Inflammatory macrophage treated with lipopolysaccharide for 4 hours (primary cell): ENCODE measurements around the gene PGA3.
"Not testable (repeated sequence)": the region's sequence is repeated elsewhere in the genome, so short reads cannot be mapped to it uniquely, and the experiment has no call there.

ENCODE experiments used
- DNase-seq: peaks from one replicate; pipeline ENCODE4 v3.0.0-alpha.2; 2020

The PGA3 gene

DNA sequence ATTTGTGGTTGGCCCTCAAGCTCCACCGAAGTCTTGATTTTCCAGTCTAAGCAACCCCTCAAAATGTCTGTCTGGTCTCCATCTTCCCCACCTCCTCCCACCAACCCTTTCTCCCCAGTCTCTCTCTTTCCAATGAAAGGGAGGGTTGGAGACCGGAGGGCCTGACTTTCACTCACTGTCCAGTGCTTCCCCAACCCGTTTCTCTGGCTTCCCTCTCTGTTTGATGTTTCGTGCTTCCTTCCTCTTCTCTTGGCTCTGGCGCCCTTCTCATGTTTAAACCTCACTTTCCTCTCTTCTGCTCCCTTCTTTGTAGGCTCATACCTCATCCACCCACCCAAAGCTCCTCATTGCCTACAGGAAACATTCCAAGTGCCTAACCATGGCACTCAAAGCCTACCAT is 31.0 kb upstream of the PGA3 start:
- DNase-seq: no peak

DNA sequence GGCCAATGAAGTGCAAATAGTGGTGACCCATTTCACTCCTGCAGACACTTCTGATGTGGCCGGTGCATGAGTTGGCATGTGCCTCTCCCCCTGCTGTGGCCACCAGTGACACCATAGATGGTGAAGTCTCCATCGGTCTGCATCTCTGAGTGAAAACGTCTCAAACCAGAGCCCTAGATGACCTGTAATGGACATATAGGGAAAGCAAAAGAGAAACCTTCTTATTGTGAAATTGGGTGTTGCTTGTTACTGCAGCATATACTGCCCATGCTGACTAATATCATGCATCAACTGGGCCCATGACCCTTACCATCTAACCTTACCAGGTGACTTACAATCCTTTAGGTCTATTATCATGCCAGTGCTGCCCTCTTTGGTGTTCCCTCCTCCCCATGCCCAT is 30.4 kb upstream of the PGA3 start:
- DNase-seq: peak; percentile 63

DNA sequence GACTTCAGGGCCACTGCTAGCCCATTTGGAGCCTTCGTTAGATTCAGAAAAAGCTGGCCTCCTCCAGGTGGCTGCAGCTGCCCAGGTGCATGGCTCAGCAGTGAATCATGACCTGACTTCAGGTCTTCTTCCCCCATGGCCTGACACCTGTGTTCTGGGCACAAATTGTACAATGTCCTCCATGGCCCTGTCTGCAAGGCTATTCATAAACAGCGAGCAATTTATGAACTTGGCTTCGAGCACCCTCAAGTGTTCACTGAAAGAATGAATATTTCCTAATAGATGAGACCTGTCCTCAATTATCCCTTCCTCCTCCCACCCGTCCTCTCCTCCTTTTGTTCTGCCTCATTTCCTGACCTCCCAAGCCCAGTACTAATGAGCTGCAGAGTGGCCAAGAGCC is 29.9 kb upstream of the PGA3 start:
- DNase-seq: no peak

DNA sequence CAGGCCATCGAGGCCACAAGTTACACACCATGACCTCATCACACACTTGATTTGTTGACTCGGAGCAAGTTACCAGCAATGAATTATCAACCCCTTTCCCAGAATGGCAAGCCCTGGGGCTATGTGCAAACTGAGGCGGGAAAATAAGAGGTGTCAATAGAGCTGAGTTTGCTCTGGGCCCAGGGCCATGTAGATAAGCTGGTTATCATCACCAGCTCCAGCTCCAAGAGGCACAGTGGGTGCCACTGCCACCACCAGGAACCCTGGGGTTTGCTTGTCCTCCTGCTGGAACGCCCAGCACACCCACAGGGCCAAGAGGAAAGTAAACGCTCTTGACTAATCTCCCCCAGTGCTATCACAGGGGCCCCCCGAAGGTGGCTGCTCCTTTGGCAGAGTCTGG is 29.0 kb upstream of the PGA3 start:
- no peak for DNase-seq

DNA sequence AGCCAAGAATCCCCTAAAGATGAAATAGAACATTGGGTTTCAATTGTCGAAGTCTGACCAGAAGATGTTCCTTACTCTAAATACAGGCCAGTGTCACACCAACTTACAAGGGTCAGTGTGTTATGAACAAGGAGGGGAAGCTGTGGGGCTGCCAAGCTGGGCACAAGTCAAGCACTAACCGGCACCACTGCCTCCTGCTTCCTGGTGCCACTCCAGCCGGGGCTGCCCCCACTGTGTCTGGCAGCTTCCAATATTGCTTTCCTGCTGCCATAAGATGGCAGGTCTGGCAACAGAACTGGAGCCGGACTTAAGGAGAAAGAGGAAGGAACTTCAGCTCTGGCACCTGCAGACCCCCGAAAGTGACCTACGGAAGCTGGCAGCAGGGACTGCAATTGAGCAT is 28.4 kb upstream of the PGA3 start:
- no peak for DNase-seq

DNA sequence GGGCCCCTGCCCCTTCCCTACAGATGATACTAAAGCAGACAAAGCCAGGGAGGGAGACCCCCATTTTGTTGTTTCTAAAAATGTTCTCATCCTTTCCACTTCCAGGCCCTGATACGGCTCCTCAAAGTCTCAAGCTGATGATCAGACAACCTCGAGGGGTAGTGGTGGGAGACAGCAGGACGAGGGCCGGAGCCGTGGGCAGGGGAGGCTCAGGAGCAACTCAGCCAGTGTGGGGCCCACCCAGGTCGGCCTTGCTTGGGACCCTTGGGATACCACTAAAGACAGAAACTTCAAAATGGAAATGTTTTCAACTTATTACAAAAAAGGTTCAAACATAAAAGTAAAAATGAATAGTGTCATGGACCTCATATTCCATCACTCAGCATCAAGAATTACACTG is 26.9 kb upstream of the PGA3 start:
- DNase-seq: no peak

DNA sequence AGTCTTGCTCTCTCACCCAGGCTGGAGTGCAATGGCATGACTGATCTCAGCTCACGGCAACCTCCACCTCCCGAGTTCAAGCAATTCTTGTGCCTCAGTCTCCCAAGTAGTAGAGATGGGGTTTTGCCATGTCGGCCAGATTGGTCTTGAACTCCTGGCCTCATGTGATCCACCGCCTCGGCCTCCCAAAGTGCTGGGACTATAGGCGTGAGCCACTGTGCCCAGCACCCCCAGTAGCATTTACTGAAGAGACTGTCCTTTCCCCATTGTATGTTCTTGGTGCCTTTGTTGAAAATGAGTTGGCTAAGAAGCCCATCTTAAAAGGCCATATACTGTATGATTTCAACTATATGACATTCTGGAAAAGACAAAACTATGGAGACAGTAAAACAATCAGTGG is 23.1 kb upstream of the PGA3 start:
- not testable (repeated sequence) for DNase-seq

DNA sequence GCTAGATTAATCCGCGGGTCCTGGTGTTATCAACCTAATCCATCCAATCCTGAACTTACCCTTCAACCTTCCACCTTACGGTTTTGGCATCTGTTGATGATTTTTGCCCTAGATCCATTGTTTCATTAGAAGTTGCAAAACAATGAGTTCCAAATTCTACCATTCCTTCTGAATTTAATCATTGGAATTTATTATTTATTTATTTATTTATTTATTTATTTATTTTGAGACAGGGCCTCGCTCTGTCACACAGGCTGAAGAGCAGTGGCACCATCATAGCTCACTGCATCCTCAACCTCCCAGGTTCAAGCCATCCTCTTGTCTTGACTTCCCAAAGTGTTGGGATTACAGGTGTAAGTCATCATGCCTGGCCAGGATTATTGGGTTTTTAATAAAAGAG is 21.8 kb upstream of the PGA3 start:
- no peak for DNase-seq

DNA sequence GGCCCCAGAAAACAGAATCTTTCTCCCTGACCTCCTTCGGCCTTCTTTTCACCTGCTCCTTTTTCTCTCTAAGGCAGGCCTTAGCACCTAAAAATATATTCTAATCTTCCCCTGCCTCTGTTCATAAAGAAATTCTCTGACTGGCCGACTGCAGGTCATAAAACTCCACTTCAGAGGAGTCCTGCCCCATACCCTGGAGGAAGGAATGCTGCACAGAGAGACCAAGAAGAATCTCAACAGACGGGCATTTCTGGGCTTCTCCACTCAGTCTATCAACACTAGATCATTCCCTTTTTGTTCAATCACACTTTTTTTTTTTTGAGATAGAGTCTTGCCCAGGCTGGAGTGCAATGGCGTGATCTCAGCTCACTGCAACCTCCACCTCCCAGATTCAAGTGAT is 19.7 kb upstream of the PGA3 start:
- no peak for DNase-seq

DNA sequence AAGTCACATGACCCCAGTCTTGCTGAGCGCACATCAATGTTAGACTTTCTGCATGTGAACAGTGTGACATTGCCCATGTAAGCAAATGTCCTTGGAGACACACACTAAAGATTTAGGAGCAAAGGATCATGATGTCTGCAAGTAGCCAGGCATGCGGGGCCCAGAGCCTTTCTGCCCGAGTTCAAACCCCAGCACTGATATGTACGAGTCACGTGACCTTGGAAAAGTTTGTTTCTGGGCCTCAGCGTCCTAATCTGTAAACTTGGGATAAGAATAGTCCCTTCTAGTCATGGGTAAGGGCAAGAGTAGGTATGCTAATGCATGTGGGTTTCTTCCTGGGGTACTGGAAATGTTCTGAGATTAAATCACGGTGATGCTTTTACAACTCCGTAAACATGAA is 16.8 kb upstream of the PGA3 start:
- DNase-seq: no peak

DNA sequence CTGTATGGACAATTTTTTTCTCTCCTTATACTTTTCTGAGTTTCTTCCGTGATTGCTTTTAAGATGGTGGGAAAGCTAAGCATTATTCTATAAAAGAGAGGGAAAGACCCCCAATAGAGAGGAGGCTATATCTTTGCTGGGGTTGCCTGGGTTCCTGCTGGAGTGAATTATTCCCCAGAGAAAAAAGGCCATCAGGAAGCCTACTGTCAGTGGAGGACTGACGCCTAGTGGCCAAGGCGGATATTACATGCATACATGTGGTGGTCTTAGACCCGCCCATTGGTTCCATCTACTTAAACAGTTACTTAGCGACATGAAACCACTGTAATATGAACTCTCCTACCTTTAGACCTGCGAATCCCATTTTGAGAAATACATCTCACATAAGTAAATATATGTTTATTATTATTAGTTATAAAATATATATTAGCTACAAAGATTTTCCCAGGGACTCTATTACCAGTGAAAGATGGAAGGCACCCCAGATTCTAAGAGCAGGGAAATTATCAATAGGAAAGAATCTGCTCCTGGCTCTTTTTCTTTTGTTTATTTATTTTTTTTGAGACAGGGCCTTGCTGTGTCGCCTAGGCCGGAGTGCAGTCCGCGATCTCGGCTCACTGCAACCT is 15.7 kb upstream of the PGA3 start:
- DNase-seq: peak; percentile 77

DNA sequence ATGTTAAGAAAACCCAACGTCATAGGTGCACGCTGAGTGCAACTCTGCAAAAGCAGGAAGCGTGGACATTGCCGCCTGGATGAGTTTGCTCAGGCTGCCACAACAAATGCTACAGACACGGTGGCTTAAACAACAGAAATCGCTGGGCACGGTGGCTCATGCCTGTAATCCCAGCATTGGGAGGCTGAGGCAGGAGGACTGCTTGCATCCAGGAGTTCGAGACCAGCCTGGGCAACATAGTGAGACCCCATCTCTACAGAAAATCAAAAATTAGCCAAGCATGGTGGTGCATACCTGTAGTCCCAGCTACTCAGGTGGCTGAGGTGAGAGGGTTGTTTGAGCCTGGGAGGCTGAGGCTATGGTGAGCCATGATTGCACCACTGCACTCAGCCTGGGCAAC is 13.4 kb upstream of the PGA3 start:
- no peak for DNase-seq

DNA sequence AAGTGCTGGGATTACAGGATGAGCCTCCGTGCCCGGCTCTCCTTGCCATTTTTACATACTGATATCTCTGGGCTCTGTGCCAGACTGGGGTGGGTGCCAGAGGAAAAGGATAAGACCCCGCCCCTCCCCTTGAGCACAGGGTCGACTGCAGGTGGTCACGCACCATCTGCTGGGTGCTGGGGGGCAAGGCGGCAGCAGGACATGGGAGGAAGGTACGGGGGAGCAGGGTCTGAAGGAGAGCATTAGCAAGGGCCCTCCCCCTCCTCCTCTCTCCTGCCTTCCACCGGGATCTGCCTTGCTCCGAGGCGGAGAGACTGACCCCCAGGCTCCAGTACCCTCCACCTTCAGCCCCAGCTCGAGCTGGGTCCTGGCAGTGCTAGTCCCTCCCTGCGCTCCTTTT is 9.7 kb upstream of the PGA3 start:
- DNase-seq: no peak

DNA sequence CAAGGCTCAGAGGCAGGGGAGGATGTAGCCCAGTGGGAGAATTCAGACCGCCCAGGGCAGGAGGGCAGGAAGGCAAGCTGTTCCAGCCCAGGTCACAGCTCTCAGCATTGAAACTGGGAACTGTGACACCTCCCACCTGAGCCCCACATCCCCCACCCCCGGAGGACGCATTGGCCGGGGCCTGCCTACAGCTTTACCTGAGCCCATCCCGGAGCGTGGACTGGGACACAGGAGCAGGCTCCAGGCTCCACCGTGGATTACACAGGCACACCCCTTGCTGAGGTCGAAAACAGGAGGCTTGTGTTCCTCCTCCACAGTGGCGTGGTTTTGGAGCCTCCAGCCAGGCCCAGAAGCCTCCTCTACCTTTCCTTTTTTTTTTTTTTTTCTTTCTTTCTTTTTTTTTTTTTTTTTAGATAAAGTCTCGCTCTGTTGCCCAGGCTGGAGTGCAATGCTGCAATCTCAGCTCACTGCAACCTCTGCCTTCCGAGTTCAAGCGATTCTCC is 9.1 kb upstream of the PGA3 start:
- no peak for DNase-seq

DNA sequence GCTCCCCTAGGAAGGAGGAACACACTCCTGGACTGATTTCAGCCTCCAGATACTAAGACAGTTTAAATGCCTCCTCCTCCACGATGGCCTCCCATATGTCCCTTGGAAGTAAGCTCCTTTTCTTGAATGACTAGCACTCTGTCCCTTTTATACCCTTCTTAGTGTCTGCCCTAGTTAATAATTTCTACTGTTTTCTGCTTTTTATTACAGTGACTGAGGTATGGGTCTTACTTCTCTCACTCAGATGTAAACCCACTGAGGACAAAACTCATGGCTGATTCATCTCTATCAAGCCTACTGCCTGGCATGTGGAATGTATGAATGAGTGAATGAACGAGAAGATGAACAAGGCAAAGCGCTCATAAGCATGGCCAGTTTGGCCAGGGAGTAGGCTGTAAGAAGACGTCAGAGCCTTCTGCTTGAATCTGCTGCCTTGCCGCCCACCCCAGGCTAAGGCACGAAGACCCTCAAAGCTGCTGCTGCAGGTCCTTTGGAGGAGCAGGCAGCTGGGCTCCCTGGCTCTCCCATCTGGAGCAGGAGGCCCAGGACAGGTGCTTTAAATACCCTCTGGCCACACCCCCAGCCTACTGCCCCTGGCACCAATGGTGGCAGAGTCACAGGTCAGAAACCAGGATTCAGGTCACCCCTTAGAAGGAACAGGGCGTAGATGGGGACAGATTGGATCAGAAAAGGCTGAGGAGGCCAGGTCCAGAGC is 8.2 kb upstream of the PGA3 start:
- no peak for DNase-seq

DNA sequence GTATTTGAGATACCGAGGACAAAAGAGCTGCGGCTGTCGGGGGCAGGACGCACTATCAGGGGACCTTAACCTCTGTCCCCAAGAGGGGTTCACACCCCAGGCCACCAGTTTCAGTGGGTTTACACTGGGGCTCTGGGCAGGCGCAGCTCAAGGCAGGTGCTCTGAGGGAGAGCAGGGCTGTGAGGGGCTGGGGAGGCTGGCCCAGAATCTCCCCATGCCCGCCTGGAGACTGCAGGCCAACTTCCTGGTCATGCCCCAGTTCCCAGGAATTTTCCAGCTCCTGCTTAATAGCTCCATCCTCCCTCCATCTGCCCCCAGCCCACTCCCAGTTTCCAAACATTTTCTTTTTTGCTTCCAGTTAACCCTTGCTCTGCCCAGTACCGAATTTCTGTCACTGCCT is 7.6 kb upstream of the PGA3 start:
- no peak for DNase-seq

DNA sequence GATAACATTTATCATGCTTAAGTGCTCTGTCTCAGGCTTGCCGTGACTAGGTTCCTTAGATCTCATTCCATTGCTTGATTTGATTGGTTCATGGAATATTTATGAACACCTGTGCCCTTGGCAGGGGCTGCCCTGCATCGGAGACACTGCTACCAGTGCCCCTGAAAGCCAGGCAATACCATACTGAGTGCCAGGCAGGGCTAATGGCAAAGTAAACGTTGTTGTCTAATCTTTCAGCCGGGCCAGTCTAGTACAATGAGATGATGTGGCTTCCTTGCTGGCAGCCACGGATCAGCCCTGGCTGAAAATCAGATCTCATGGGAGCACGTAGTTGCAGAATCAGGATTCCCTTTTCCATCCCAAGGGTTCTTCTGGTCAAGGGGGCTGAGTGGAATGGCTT is 5.0 kb upstream of the PGA3 start:
- DNase-seq: no peak

DNA sequence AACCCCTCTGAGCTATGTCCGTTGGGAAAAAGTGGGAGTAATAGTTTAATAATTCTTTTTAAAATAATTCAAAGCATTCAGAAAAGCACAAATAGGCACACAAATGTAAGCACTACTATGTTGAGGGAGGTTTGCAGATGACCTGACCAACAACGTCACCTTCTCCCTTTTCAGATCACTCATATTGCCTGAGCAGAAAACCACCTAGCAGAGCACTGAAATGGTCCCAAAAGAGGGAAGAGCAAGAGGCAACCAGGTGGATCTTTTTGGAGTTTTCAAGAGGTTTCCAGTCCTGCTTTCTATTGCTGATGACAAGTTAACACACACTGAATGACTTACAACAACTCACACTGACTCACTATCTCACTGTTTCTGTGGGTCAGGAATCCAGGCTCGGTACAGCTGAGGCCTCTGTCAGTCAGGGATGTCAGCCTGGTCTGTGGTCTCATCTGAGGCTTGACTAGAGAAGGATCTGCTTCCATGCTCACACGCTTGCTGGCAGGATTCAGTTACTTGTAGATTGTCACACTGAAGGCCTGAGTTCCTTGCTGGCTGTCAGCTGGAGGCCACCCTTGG is 4.3 kb upstream of the PGA3 start:
- DNase-seq: no peak

DNA sequence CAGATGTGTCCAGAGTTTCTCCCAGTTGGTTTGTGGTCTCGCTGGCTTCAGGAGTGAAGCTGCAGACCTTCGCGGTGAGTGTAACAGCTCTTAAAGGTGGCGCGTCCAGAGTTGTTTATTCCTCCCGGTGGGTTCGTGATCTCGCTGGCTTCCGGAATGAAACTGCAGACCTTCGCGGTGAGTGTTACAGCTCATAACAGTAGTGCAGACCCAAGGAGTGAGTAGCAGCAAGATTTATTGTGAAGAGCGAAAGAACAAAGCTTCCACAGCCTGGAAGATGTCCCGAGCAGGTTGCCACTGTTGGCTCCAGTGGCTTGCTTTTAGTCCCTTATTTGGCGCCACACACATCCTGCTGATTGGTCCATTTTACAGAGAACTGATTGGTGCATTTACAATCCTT is 1.8 kb upstream of the PGA3 start:
- DNase-seq: no peak

DNA sequence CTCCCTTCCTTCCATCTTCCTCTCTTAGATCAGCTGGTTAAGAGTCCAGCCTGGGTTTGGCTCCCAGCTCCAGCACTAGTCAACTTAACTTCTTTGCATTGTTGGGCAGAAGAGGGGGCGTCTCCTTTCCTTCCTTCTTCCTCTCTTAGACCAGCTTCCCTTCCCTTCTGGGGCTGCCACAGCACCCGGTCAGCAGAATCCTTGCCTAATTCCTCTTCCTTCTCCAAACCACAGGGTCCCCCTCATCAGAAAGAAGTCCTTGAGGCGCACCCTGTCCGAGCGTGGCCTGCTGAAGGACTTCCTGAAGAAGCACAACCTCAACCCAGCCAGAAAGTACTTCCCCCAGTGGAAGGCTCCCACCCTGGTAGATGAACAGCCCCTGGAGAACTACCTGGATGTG is 558 bp downstream of the PGA3 start:
- DNase-seq: not testable (repeated sequence)

DNA sequence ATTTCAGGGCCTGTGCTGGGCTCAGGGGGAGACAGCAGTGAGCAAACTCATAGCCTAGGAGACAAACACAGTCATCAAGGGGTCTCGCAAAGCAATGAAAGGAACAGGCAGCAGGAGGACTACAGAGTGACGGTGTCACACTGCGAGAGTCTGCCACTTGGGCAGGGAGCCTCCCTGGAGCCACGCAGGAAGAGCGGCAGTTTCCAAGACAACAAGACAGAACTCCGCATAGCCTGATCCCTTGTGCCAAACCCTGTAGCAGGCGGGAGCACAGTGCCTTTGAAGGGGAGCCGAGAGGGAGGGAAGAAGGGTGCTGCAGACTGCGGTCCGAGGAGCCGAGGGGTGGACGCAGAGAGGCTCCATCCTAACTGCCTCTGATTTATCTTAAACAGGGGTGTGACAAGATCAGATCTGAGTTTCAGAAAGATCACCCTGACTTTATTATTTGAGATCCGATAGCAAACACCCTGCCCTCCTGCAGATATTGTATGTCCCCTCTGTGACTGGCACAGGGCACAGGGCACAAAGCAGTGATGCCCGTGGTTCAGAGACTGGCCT is 1.3 kb downstream of the PGA3 start:
- DNase-seq: not testable (repeated sequence)

DNA sequence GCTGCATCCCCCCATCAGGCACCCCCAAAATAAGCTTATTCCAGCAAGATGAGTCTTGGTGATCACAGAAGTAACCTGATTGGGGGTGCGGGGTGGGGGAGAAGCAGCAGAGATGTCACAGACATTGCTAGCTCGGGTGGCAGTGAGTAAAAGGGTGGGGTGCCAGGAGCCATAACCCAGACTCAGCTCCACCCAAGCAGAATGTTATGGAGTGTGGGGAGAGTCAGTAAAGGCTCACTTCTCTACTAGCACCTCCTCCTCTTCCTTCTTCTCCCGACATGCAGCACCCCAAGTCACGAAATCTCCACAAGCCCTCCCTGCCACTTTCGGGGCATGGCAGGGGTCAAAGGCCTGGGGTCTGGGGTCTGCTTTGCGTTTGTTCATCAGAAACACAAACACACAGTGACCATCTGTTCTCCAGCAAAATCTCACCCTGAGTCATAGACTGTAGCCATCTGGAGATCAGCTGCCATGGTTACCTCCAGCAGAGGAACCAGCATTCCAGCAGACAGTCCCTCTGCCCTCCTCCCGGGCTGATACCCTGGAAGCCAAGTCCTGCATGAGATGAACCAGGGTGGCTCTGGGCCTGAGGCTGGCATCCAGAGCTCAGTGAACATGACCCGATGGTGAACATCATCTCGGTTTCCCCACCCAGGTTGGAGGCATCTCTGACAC is 4.5 kb downstream of the PGA3 start:
- DNase-seq: not testable (repeated sequence)

DNA sequence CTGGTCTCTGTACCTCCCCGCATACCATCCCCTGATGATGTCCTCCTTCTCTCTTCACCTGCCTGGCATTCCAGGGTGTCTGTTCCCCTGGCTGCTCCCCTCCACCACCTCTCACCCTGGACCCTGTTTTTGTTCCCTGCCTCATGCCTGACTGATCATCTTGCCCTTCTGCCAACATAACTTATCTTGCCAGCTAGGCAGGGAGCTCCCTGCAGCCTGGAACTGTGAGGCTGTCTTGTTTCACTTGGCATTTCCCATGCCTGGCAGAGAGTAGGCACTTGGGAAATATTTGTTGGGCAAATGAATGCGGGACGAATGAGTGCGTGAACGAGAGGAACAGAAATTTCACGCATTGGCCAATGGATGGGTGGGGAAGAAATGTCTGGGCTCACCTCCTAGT is 7.3 kb downstream of the PGA3 start:
- DNase-seq: not testable (repeated sequence)
